H1 (cell line): Measurements from ENCODE around the gene DPP4. TPM values are rescaled to one million over a fixed set of nuclear protein-coding genes. Genes with fewer than 3 reads are reported as not detected.

Experiments
- CTCF ChIA-PET: fragments of 300-600 bp; sonication (Branson Sonifier 250); formaldehyde crosslinking; loops from one replicate; lab custom pipeline; 2021; ENCODE audit not compliant: partially characterized antibody; lab: Charles Lee
- POLR2A ChIA-PET: fragments of 300-600 bp; sonication (Branson Sonifier 250); formaldehyde crosslinking; loops from one replicate; lab custom pipeline; 2021; ENCODE audit warnings: inconsistent platforms; ENCODE audit not compliant: partially characterized antibody; lab: Charles Lee
- DNase-seq, 2 experiments: peaks; one replicate each; pipeline versions ENCODE4 v3.0.0 to v3.0.0-alpha.2; 2010 to 2022; ENCODE audit warnings: low spot score in 2 of 2, low read depth in 1 of 2, mixed read lengths in 1 of 2
- FAIRE-seq: peaks from 2 replicates; lab custom pipeline; 2011; peaks lifted over from hg19 to GRCh38; lab: Jason Lieb, UNC
- H2AFZ ChIP-seq: 2 replicates; pipeline ENCODE4 v1.8.1; 2012; ENCODE audit warnings: low read length, inconsistent platforms
- H2AK5ac ChIP-seq: 2 replicates; pipeline ENCODE4 v1.6.1; 2013; ENCODE audit warnings: low read depth, low read length
- H2BK120ac ChIP-seq: replicated peaks from 2 replicates; pipeline ENCODE3; 2013; ENCODE audit warnings: low read depth, low read length, inconsistent platforms
- H2BK12ac ChIP-seq: 2 replicates; pipeline ENCODE4 v1.6.1; 2013; ENCODE audit warnings: low read depth, low read length
- H2BK15ac ChIP-seq: 2 replicates; pipeline ENCODE4 v1.6.1; 2013; ENCODE audit warnings: low read length
- H2BK20ac ChIP-seq: 2 replicates; pipeline ENCODE4 v1.6.1; 2013; ENCODE audit warnings: low read length
- H2BK5ac ChIP-seq: 2 replicates; pipeline ENCODE4 v1.6.1; 2013; ENCODE audit warnings: low read depth, low read length
- H3K14ac ChIP-seq: 2 replicates; pipeline ENCODE4 v1.6.1; 2013; ENCODE audit warnings: inconsistent platforms; ENCODE audit not compliant: insufficient read length
- H3K18ac ChIP-seq: 2 replicates; pipeline ENCODE4 v1.6.1; 2013; ENCODE audit warnings: low read length; ENCODE audit errors: extremely low read depth
- H3K23ac ChIP-seq: 2 replicates; pipeline ENCODE4 v1.6.1; 2013; ENCODE audit warnings: inconsistent platforms; ENCODE audit not compliant: insufficient read length
- H3K23me2 ChIP-seq: 2 replicates; pipeline ENCODE4 v1.6.1; 2013; ENCODE audit warnings: low read depth, low read length
- H3K27ac ChIP-seq: 2 replicates; pipeline ENCODE4 v1.6.1; 2011; ENCODE audit warnings: low read depth, low read length, inconsistent platforms
- H3K27me3 ChIP-seq, 4 experiments: replicated peaks in 1 of 4; 1 replicate in 1 of 4; 2 replicates in 3 of 4; pipeline versions ENCODE4 v1.6.1 to v1.8.1; 2011 to 2013; ENCODE audit warnings: low read length in 3 of 4, mild to moderate bottlenecking in 3 of 4, inconsistent platforms in 2 of 4, mixed read lengths in 2 of 4, moderate library complexity in 1 of 4; ENCODE audit not compliant: control insufficient read depth in 3 of 4, insufficient read depth in 3 of 4; ENCODE audit errors: extremely low read depth in 1 of 4
- H3K36me3 ChIP-seq, 4 experiments: 2 replicates each; pipeline versions ENCODE4 v1.6.1 to v1.8.1; 2011 to 2013; ENCODE audit warnings: mild to moderate bottlenecking in 4 of 4, low read length in 3 of 4, moderate library complexity in 2 of 4, control low read depth in 1 of 4, inconsistent platforms in 1 of 4; ENCODE audit not compliant: insufficient read depth in 4 of 4, control insufficient read depth in 2 of 4
- H3K4ac ChIP-seq: replicated peaks from 2 replicates; pipeline ENCODE3; 2013; ENCODE audit warnings: low read length, low read depth, mixed read lengths, inconsistent platforms; ENCODE audit not compliant: insufficient read length
- H3K4me1 ChIP-seq, 4 experiments: replicated peaks in 1 of 4; 1 replicate in 1 of 4; 2 replicates in 3 of 4; pipeline versions ENCODE4 v1.6.1 to v1.8.1; 2011 to 2013; ENCODE audit warnings: low read length in 3 of 4, inconsistent platforms in 2 of 4, mixed read lengths in 1 of 4; ENCODE audit not compliant: insufficient read depth in 4 of 4, control insufficient read depth in 3 of 4
- H3K4me2 ChIP-seq, 2 experiments: 2 replicates each; pipeline versions ENCODE4 v1.6.1 to v1.8.1; 2011 to 2013; ENCODE audit warnings: low read depth in 2 of 2, low read length in 2 of 2, control low read depth in 1 of 2, inconsistent platforms in 1 of 2, mild to moderate bottlenecking in 1 of 2; ENCODE audit not compliant: insufficient read depth in 1 of 2
- H3K4me3 ChIP-seq, 4 experiments: fragments of 200-600, 300-600 bp in 1 of 4; sonication (generic), shearing (Covaris generic), sonication (Bioruptor Twin) in 1 of 4; 2 replicates each; pipeline versions ENCODE4 v1.5.1 to v1.8.1; 2011 to 2016; ENCODE audit warnings: low read length in 4 of 4, low read depth in 3 of 4, control low read depth in 2 of 4, inconsistent platforms in 2 of 4, mild to moderate bottlenecking in 2 of 4, mixed read lengths in 1 of 4, moderate library complexity in 1 of 4; ENCODE audit not compliant: insufficient read depth in 2 of 4; ENCODE audit errors: extremely low read depth in 1 of 4
- H3K56ac ChIP-seq: replicated peaks from 2 replicates; pipeline ENCODE3; 2013; ENCODE audit warnings: low read depth, mild to moderate bottlenecking, mixed read lengths, low read length, inconsistent platforms; ENCODE audit not compliant: insufficient read length
- H3K79me1 ChIP-seq: 2 replicates; pipeline ENCODE4 v1.6.1; 2013; ENCODE audit warnings: low read depth, low read length, control low read depth
- H3K79me2 ChIP-seq, 2 experiments: 2 replicates each; pipeline versions ENCODE4 v1.6.1 to v1.8.1; 2012 to 2013; ENCODE audit warnings: low read length in 2 of 2, mild to moderate bottlenecking in 2 of 2, inconsistent platforms in 1 of 2; ENCODE audit not compliant: insufficient read depth in 2 of 2, control insufficient read depth in 1 of 2
- H3K9ac ChIP-seq, 4 experiments: replicated peaks in 1 of 4; 1 replicate in 1 of 4; 2 replicates in 3 of 4; pipeline versions ENCODE4 v1.6.1 to v1.8.1; 2011 to 2013; ENCODE audit warnings: low read depth in 3 of 4, low read length in 3 of 4, control low read depth in 2 of 4, mild to moderate bottlenecking in 2 of 4, moderate library complexity in 2 of 4, inconsistent platforms in 1 of 4; ENCODE audit errors: extremely low read depth in 1 of 4
- H3K9me3 ChIP-seq, 2 experiments: 2 replicates each; pipeline versions ENCODE4 v1.6.1 to v1.8.1; 2012 to 2013; ENCODE audit warnings: mild to moderate bottlenecking in 2 of 2, moderate library complexity in 2 of 2, control low read depth in 1 of 2, inconsistent platforms in 1 of 2, low read depth in 1 of 2, low read length in 1 of 2, mixed read lengths in 1 of 2; ENCODE audit not compliant: insufficient read depth in 2 of 2
- H4K20me1 ChIP-seq, 2 experiments: replicated peaks in 1 of 2; 2 replicates each; pipeline versions ENCODE3 to v1.8.1; 2011 to 2013; ENCODE audit warnings: inconsistent platforms in 2 of 2, low read length in 2 of 2, mild to moderate bottlenecking in 1 of 2; ENCODE audit not compliant: insufficient read depth in 2 of 2, control insufficient read depth in 1 of 2
- H4K5ac ChIP-seq: 2 replicates; pipeline ENCODE4 v1.6.1; 2013; ENCODE audit warnings: low read length, low read depth, mixed read lengths, inconsistent platforms; ENCODE audit not compliant: insufficient read length
- H4K8ac ChIP-seq: 2 replicates; pipeline ENCODE4 v1.8.0; 2013; ENCODE audit warnings: mild to moderate bottlenecking, moderate library complexity, low read length, inconsistent platforms; ENCODE audit not compliant: insufficient read depth; ENCODE audit errors: extremely low read depth
- H4K91ac ChIP-seq: replicated peaks from 2 replicates; pipeline ENCODE3; 2013; ENCODE audit warnings: low read length, mixed read lengths, inconsistent platforms; ENCODE audit not compliant: insufficient read length
- EP300 ChIP-seq, 2 experiments: IDR thresholded peaks; 1 replicate in 1 of 2; 2 replicates in 1 of 2; pipeline ENCODE4 v1.6.1; 2011 to 2012; ENCODE audit warnings: low read depth in 2 of 2, low read length in 2 of 2, mild to moderate bottlenecking in 2 of 2, borderline replicate concordance in 1 of 2, inconsistent platforms in 1 of 2, moderate library complexity in 1 of 2
- GABPA ChIP-seq: IDR thresholded peaks from 2 replicates; pipeline ENCODE4 v1.6.1; 2011; ENCODE audit warnings: mild to moderate bottlenecking, low read length, moderate library complexity, borderline replicate concordance; ENCODE audit not compliant: insufficient read depth
- WGBS, 2 experiments: shearing (Covaris generic) in 1 of 2; methylation state at CpG; one replicate each; pipeline versions ENCODE4 v1.1.6 to v1.1.7; 2013 to 2015; ENCODE audit warnings: low lambda C conversion rate in 2 of 2, mixed read lengths in 2 of 2, inconsistent platforms in 1 of 2, low coverage in 1 of 2, missing lambda C conversion rate in 1 of 2; ENCODE audit not compliant: insufficient replicate concordance in 2 of 2, insufficient coverage in 1 of 2, insufficient read length in 1 of 2; ENCODE audit errors: extremely low coverage in 1 of 2, missing lambda C conversion rate in 1 of 2; 5-methylcytosine and 5-hydroxymethylcytosine counted together
- polyA plus RNA-seq, 7 experiments: library from polyadenylated mRNA; depleted of rRNA in 3 of 7; stranded (reverse) in 5 of 7; unstranded in 2 of 7; fragments of >200 nt in 5 of 7; fragments of 200-250 nt in 2 of 7; gene quantifications; 1 replicate in 5 of 7; 2 replicates in 1 of 7; 4 replicates in 1 of 7; pipeline versions ENCODE4 v1.2.1 to v1.2.3, GENCODE V29; 2011 to 2013; ENCODE audit warnings: missing spikeins in 2 of 7, mixed read lengths in 2 of 7
- total RNA-seq: library from RNA; stranded (reverse); fragmentation: NEBNext Ultra II Directional; extraction: Animal tissue kit (Norgen Biotek cat#: 25700); gene quantifications from 2 replicates; pipeline ENCODE4 v1.2.1, GENCODE V29; 2021

Gene DPP4
- total and polyA plus RNA-seq, 2 of the 8 experiments (the other 6 are each of a cell fraction or from before 2014, with no cell fraction given), result 1.3 to 3.1 TPM

- WGBS, 2 experiments, result 100% methylated on average over 2 of the region's 2 CpGs; no CpG with 5 or more reads in 1 of the 2 experiments
These were observed 3.0 kb downstream of the DPP4 start for GRCh38 chr2:162071001-162071400.

More at GRCh38 chr2:162071001-162071400, 3.0 kb downstream of the DPP4 start:
- H3K36me3 ChIP-seq, result no peaks in the 10 kb centered on the region
- no peak overlapping the region for H3K23ac ChIP-seq
- TF ChIP-seq EP300 (IDR thresholded peaks at IDR 0.05; ENCODE audit: borderline replicate concordance in 1 of 2, low read depth in 2 of 2, low read length in 2 of 2), result no peak
- no peak for TF ChIP-seq GABPA
- no peaks in the 10 kb centered on the region for H4K20me1 ChIP-seq
- no peak overlapping the region for H3K4me3 ChIP-seq
- no peak overlapping the region for H2BK5ac ChIP-seq
- no peak overlapping the region for H2AFZ ChIP-seq
- H3K14ac ChIP-seq, result no peak overlapping the region
- no peak overlapping the region for H3K27ac ChIP-seq
- H3K56ac ChIP-seq, result no peak overlapping the region
- no peak overlapping the region for H2BK120ac ChIP-seq
- H4K91ac ChIP-seq, result peak overlapping the region; percentile 67
- H4K8ac ChIP-seq, result no peak overlapping the region
- no peak overlapping the region for H4K5ac ChIP-seq
- no peak overlapping the region for H2BK12ac ChIP-seq
- no peaks in the 10 kb centered on the region for H3K79me1 ChIP-seq
- FAIRE-seq (no peak), DNase-seq (no peak)
- peaks cover 3 to 15% (median 12%) of the 10 kb centered on the region in 4 experiments for H3K4me1 ChIP-seq
- ChIA-PET POLR2A (no interaction called here), CTCF (interaction anchor here (0.6 kb wide), 1 partner anchor 63 kb away, joined by 3 read pairs; no protein-coding TSS in a partner anchor)
- peaks cover 6% of the 10 kb centered on the region; the same call in 1 of the 2 replicates for H3K23me2 ChIP-seq
- no peak overlapping the region for H2BK20ac ChIP-seq
- H2AK5ac ChIP-seq, result no peak overlapping the region
- no peak overlapping the region for H3K9ac ChIP-seq
- H3K27me3 ChIP-seq, result peaks cover 0 to 15% (median 12%) of the 10 kb centered on the region in 4 experiments; a peak in 5 of 7 replicates
- no peaks in the 10 kb centered on the region for H3K9me3 ChIP-seq
- H2BK15ac ChIP-seq, result no peak overlapping the region
- no peaks in the 10 kb centered on the region for H3K79me2 ChIP-seq
- H3K4ac ChIP-seq, result no peak overlapping the region
- no peak overlapping the region for H3K18ac ChIP-seq
- H3K4me2 ChIP-seq, result no peak overlapping the region
